HFFc6 (cell line): ENCODE measurements around the gene ANTXR2. TPM values are rescaled to one million over a fixed set of nuclear protein-coding genes. Genes with fewer than 3 reads are reported as not detected.
A peak's percentile ranks its signal among the peaks of the same experiment; 100 is the strongest.
"Not testable (repeated sequence)": the region's sequence is repeated elsewhere in the genome, so short reads cannot be mapped to it uniquely, and the experiment has no call there.

ENCODE experiments used
- DNase-seq: peaks from one replicate; pipeline ENCODE4 v3.0.0-alpha.2; 2018
- H3K27ac Mint-ChIP-seq: 2 replicates; pipeline ENCODE4 v1.8.0; 2020; ENCODE audit warnings: mild to moderate bottlenecking, mixed read lengths
- H3K27me3 Mint-ChIP-seq: 2 replicates; pipeline ENCODE4 v1.8.0; 2021; ENCODE audit warnings: mild to moderate bottlenecking, moderate library complexity, mixed read lengths; ENCODE audit not compliant: insufficient read depth
- H3K36me3 Mint-ChIP-seq: 2 replicates; pipeline ENCODE4 v1.8.0; 2021; ENCODE audit warnings: low read depth, mixed read lengths
- H3K4me1 Mint-ChIP-seq: 2 replicates; pipeline ENCODE4 v1.8.0; 2020; ENCODE audit warnings: low read depth, mixed read lengths
- H3K4me3 Mint-ChIP-seq: 2 replicates; pipeline ENCODE4 v1.8.0; 2020; ENCODE audit warnings: mild to moderate bottlenecking, moderate library complexity, mixed read lengths
- H3K9me3 Mint-ChIP-seq: 2 replicates; pipeline ENCODE4 v1.8.0; 2020; ENCODE audit warnings: mild to moderate bottlenecking, mixed read lengths
- total RNA-seq, 6 experiments: library from RNA; stranded (reverse); fragmentation: NEBNext Ultra II Directional; extraction: Animal tissue kit (Norgen Biotek cat#: 25700); gene quantifications; 2 replicates in 1 of 6; 3 replicates in 5 of 6; pipeline ENCODE4 v1.2.3, GENCODE V29; 2021
- TF ChIP-seq, protein P1 (sequence below): fragments of 200-600 bp; sonication (generic); IDR thresholded peaks from 2 replicates; pipeline ENCODE4 v1.5.0; 2021; ENCODE audit warnings: antibody characterized with exemption, mild to moderate bottlenecking

The ANTXR2 gene
- total RNA-seq, 6 experiments from 2014 or later: 137 to 198 (median 144) TPM

- no peak for DNase-seq
- Mint-ChIP-seq H3K36me3 (peaks cover 69% of the 10 kb centered on the region), H3K4me1 (peaks cover 77% of the 10 kb centered on the region), H3K27ac (no peak overlapping the region), H3K27me3 (no peaks in the 10 kb centered on the region), H3K9me3 (peaks cover 9% of the 10 kb centered on the region), H3K4me3 (no peak overlapping the region)
- TF ChIP-seq, protein P1, sequence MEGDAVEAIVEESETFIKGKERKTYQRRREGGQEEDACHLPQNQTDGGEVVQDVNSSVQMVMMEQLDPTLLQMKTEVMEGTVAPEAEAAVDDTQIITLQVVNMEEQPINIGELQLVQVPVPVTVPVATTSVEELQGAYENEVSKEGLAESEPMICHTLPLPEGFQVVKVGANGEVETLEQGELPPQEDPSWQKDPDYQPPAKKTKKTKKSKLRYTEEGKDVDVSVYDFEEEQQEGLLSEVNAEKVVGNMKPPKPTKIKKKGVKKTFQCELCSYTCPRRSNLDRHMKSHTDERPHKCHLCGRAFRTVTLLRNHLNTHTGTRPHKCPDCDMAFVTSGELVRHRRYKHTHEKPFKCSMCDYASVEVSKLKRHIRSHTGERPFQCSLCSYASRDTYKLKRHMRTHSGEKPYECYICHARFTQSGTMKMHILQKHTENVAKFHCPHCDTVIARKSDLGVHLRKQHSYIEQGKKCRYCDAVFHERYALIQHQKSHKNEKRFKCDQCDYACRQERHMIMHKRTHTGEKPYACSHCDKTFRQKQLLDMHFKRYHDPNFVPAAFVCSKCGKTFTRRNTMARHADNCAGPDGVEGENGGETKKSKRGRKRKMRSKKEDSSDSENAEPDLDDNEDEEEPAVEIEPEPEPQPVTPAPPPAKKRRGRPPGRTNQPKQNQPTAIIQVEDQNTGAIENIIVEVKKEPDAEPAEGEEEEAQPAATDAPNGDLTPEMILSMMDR: no peak
Measured at GRCh38 chr4:80008351-80008750, 64.7 kb downstream of the ANTXR2 start.

DNA sequence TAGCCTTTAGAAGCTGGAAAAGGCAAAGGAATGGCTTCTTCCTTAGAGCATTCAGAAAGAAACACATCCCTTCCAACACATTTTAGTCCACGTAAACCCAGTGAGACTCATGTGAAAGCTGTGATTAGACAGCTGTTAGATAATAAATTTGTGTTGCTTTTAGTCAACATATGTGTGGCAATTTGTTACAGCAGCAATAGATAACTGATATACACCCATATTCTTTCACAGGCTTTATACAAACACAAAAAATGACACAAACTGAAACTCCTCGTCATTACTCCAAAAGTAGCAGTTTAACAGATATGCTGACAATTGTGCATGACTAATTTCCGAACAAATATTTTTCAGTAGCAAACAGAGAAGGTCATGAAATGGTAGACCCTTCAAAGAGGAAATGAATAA is 65.3 kb downstream of the ANTXR2 start:
- no peak for DNase-seq
- H3K4me1 Mint-ChIP-seq: peaks cover 71% of the 10 kb centered on the region
- peaks cover 69% of the 10 kb centered on the region for H3K36me3 Mint-ChIP-seq
- no peak overlapping the region for H3K27ac Mint-ChIP-seq
- no peak overlapping the region for H3K4me3 Mint-ChIP-seq
- no peaks in the 10 kb centered on the region for H3K27me3 Mint-ChIP-seq
- TF ChIP-seq, protein P1: no peak
- H3K9me3 Mint-ChIP-seq: peaks cover 9% of the 10 kb centered on the region

DNA sequence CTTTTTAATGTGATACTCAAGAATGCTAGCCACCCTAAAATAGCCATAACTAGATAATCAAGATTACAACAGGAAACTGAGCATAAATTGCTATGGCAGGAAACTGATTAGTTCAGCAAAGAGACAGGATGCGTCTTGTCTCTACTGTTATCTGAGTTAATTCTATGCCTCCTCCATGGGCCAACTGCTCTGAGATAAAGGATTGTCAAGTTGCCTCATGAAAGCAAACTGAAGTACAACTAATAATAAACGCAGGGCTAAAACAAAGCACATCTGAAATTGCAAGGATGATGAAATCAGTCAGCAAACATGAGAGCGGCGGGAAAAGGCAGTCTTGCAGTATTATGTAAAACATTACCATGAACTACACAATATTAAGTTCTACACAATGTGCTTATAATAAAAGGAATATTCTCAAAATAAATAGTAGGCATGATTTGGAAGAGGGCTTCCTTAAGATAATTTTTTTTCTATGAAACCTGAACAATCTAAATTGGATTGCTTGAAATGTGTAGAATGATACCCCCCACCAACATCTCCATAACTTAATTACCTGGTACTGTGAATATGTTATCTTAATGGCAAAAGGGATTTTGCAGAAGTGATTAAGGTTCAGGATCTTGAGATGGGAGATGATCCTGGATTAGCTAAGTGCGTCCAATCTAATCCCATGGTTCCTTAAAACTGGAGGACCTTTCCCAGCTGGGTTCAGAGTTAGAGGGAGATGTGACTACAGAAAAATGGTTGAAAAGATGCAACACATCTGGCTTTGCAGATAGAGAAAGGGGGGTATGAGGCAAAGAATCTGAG is 65.9 kb downstream of the ANTXR2 start:
- Mint-ChIP-seq H3K4me3 (no peak overlapping the region), H3K27ac (0 out of 2 replicates have a peak overlapping the region, but pooled peaks have one; percentile 19), H3K36me3 (peaks cover 73% of the 10 kb centered on the region), H3K27me3 (no peaks in the 10 kb centered on the region), H3K9me3 (peaks cover 9% of the 10 kb centered on the region), H3K4me1 (peaks cover 65% of the 10 kb centered on the region)
- no peak for DNase-seq
- TF ChIP-seq, protein P1: no peak

GRCh38 chr4:80005863-80006262 is 67.2 kb downstream of the ANTXR2 start:
- DNase-seq: no peak
- H3K4me1 Mint-ChIP-seq: peaks cover 52% of the 10 kb centered on the region
- peaks cover 71% of the 10 kb centered on the region for H3K36me3 Mint-ChIP-seq
- H3K4me3 Mint-ChIP-seq: no peak overlapping the region
- no peaks in the 10 kb centered on the region for H3K27me3 Mint-ChIP-seq
- no peak overlapping the region for H3K27ac Mint-ChIP-seq
- TF ChIP-seq, protein P1: no peak
- peaks cover 9% of the 10 kb centered on the region for H3K9me3 Mint-ChIP-seq

GRCh38 chr4:80004319-80004718 is 68.7 kb downstream of the ANTXR2 start:
- Mint-ChIP-seq H3K9me3 (peaks cover 9% of the 10 kb centered on the region), H3K4me3 (no peak overlapping the region; the same call in 1 of the 2 replicates), H3K27ac (no peak overlapping the region), H3K36me3 (peaks cover 62% of the 10 kb centered on the region), H3K27me3 (no peaks in the 10 kb centered on the region), H3K4me1 (peaks cover 42% of the 10 kb centered on the region)
- no peak for DNase-seq
- TF ChIP-seq, protein P1: no peak

GRCh38 chr4:80002559-80002958 is 70.5 kb downstream of the ANTXR2 start:
- Mint-ChIP-seq H3K4me1 (peaks cover 38% of the 10 kb centered on the region), H3K36me3 (peaks cover 56% of the 10 kb centered on the region)
- H3K4me3 Mint-ChIP-seq, H3K27ac Mint-ChIP-seq, DNase-seq, H3K27me3 Mint-ChIP-seq, H3K9me3 Mint-ChIP-seq: not testable (repeated sequence)

- not testable (repeated sequence) for DNase-seq, H3K4me3 Mint-ChIP-seq, H3K9me3 Mint-ChIP-seq, H3K27me3 Mint-ChIP-seq
- Mint-ChIP-seq H3K36me3 (peaks cover 47% of the 10 kb centered on the region), H3K27ac (peak overlapping the region; percentile 8; the same call in 1 of the 2 replicates), H3K4me1 (peaks cover 25% of the 10 kb centered on the region)
Measured at GRCh38 chr4:79999048-79999447, 74.0 kb downstream of the ANTXR2 start.
